Astrocyte of the cerebellum (primary cell): ENCODE measurements around the gene SLC22A13.

ENCODE experiments used
- DNase-seq: peaks from one replicate; pipeline ENCODE4 v3.0.0-alpha.2; 2011; ENCODE audit warnings: low read depth
- H3K4me3 ChIP-seq: 2 replicates; pipeline ENCODE4 v1.5.1; 2011; ENCODE audit warnings: mild to moderate bottlenecking, low read depth, low read length, moderate library complexity
- CTCF ChIP-seq: IDR thresholded peaks from 2 replicates; pipeline ENCODE4 v1.5.1; 2012; ENCODE audit warnings: low read length, low read depth, moderate library complexity, mild to moderate bottlenecking; ENCODE audit errors: missing control alignments
- in situ Hi-C: cut with HindIII; loops from 2 replicates; pipeline ENCODE4 v1.10.0; 2017; ENCODE audit warnings: low sequenced_read_pairs

The SLC22A13 gene

GRCh38 chr3:38255627-38256026, 10.0 kb upstream of the SLC22A13 start:
- TF ChIP-seq CTCF: no peak
- DNase-seq: no peak
- in situ Hi-C loops: no loop called here
- no peak overlapping the region for H3K4me3 ChIP-seq

GRCh38 chr3:38257583-38257982, 8.0 kb upstream of the SLC22A13 start:
- peak; percentile 6 for DNase-seq
- H3K4me3 ChIP-seq: no peak overlapping the region
- TF ChIP-seq CTCF: no peak
- in situ Hi-C loops: no loop called here

- in situ Hi-C loops: no loop called here
- no peak for TF ChIP-seq CTCF
- no peak overlapping the region for H3K4me3 ChIP-seq
- no peak for DNase-seq
These were observed 5.1 kb upstream of the SLC22A13 start for GRCh38 chr3:38260474-38260873.

- no peak overlapping the region for H3K4me3 ChIP-seq
- no peak for TF ChIP-seq CTCF
- in situ Hi-C loops: no loop called here
- DNase-seq: no peak
These were observed 1.2 kb upstream of the SLC22A13 start for GRCh38 chr3:38264353-38264771.

- in situ Hi-C loops: no loop called here
- no peak for DNase-seq
- no peak overlapping the region for H3K4me3 ChIP-seq
- no peak for TF ChIP-seq CTCF
These were observed 833 bp upstream of the SLC22A13 start for GRCh38 chr3:38264779-38265178.

- no peak for TF ChIP-seq CTCF
- H3K4me3 ChIP-seq: no peak overlapping the region
- in situ Hi-C loops: no loop called here
- DNase-seq: no peak
These were observed 1.2 kb downstream of the SLC22A13 start for GRCh38 chr3:38266810-38267209.

- TF ChIP-seq CTCF: no peak
- in situ Hi-C loops: no loop called here
- no peak overlapping the region for H3K4me3 ChIP-seq
- DNase-seq: no peak
These were observed 2.0 kb downstream of the SLC22A13 start for GRCh38 chr3:38267662-38268061.
